Thyroid gland (tissue), 4 donors: ENCODE results near the gene UBE2G1. TPM values are rescaled to one million over a fixed set of nuclear protein-coding genes. Genes with fewer than 3 reads are reported as not detected.

ENCODE experiments used
- DNase-seq, 2 donors: peaks; one replicate each; pipeline ENCODE4 v3.0.0-alpha.2; 2019
- H3K27ac ChIP-seq, 3 donors: fragments of 200-600 bp; sonication (generic); 1 replicate in 2 of 3; 2 replicates in 1 of 3; pipeline ENCODE4 v1.5.1; 2016 to 2019; ENCODE audit warnings: mild to moderate bottlenecking in 1 of 3, moderate library complexity in 1 of 3
- H3K27me3 ChIP-seq: fragments of 200-600 bp; sonication (generic); one replicate; pipeline ENCODE4 v1.5.1; 2019
- H3K36me3 ChIP-seq, 2 donors: fragments of 200-600 bp; sonication (generic); one replicate each; pipeline ENCODE4 v1.5.1; 2016 to 2019
- H3K4me1 ChIP-seq, 2 donors: fragments of 200-600 bp; sonication (generic); one replicate each; pipeline ENCODE4 v1.5.1; 2017 to 2019
- H3K4me3 ChIP-seq, 3 donors: fragments of 200-600 bp; sonication (generic); replicated peaks in 1 of 3; 1 replicate in 2 of 3; 2 replicates in 1 of 3; pipeline ENCODE4 v1.5.1; 2016; ENCODE audit warnings: mild to moderate bottlenecking in 1 of 3
- H3K9me3 ChIP-seq: fragments of 200-600 bp; sonication (generic); one replicate; pipeline ENCODE4 v1.5.1; 2017
- CTCF ChIP-seq, 6 experiments: fragments of 200-600 bp in 3 of 6; fragments of 450-650 bp in 3 of 6; sonication (generic) in 3 of 6; IDR thresholded peaks; one replicate each; pipeline ENCODE4 v1.5.1; 2016 to 2019; ENCODE audit warnings: antibody characterized with exemption in 6 of 6, mild to moderate bottlenecking in 2 of 6, inconsistent platforms in 1 of 6, moderate library complexity in 1 of 6
- POLR2A ChIP-seq, 2 donors: fragments of 450-650 bp; IDR thresholded peaks; one replicate each; pipeline ENCODE4 v1.6.1; 2017; ENCODE audit warnings: antibody characterized with exemption in 2 of 2, mild to moderate bottlenecking in 2 of 2, moderate library complexity in 1 of 2
- WGBS, 2 donors: methylation state at CpG; one replicate each; pipeline ENCODE4 v1.1.5; 2017; 5-methylcytosine and 5-hydroxymethylcytosine counted together
- intact Hi-C: fragments of 100-400 bp; cut with DNase I; formaldehyde crosslinking; loops from one replicate; pipeline ENCODE4 v1.15.1; 2023
- total RNA-seq, 4 donors: library from RNA; depleted of rRNA; stranded (reverse); fragments of >200 nt; gene quantifications; one replicate each; pipeline ENCODE4 v1.2.3, GENCODE V29; 2016

The UBE2G1 gene
- total RNA-seq, 4 donors from 2014 or later = 39.1 to 58.0 (median 49.4) TPM

- TF ChIP-seq CTCF (IDR thresholded peaks at IDR 0.05) (no peak), POLR2A (IDR thresholded peaks at IDR 0.05) (no peak)
- no peaks in the 10 kb centered on the region for H3K9me3 ChIP-seq
- no peak overlapping the region for H3K4me3 ChIP-seq
- 85 to 87% methylated on average over 2 of the region's 2 CpGs for WGBS, 2 donors
- intact Hi-C loops = no loop called here
- no peak overlapping the region for H3K27ac ChIP-seq
- no peaks in the 10 kb centered on the region for H3K27me3 ChIP-seq
- no peaks in the 10 kb centered on the region for H3K36me3 ChIP-seq
- no peak for DNase-seq
- H3K4me1 ChIP-seq = peaks cover 18 to 27% of the 10 kb centered on the region in 2 donors
Observed at GRCh38 chr17:4250887-4251286, 115.6 kb downstream of the UBE2G1 start.

GRCh38 chr17:4249452-4250029 is 116.9 kb downstream of the UBE2G1 start:
- no peak for DNase-seq
- 29 to 34% methylated on average over 4 of the region's 4 CpGs for WGBS, 2 donors
- Histone ChIP-seq H3K9me3 (no peaks in the 10 kb centered on the region), H3K4me3 (no peak overlapping the region), H3K4me1 (peaks cover 18 to 27% of the 10 kb centered on the region in 2 donors), H3K27me3 (no peaks in the 10 kb centered on the region), H3K36me3 (no peaks in the 10 kb centered on the region), H3K27ac (peak overlapping the region in 1 of 3 donors; percentile 36)
- intact Hi-C loops = no loop called here
- TF ChIP-seq CTCF (IDR thresholded peaks at IDR 0.05) (peak in 3 of 6 experiments; percentile 34 to 50 (median 39)), POLR2A (IDR thresholded peaks at IDR 0.05) (no peak)

GRCh38 chr17:4248504-4249277 is 117.8 kb downstream of the UBE2G1 start:
- H3K9me3 ChIP-seq = no peaks in the 10 kb centered on the region
- H3K27me3 ChIP-seq = no peaks in the 10 kb centered on the region
- no peaks in the 10 kb centered on the region for H3K36me3 ChIP-seq
- peak overlapping the region in 1 of 3 donors; percentile 36 for H3K27ac ChIP-seq
- 84 to 92% methylated on average over 7 of the region's 7 CpGs for WGBS, 2 donors
- H3K4me3 ChIP-seq = no peak overlapping the region
- intact Hi-C loops = no loop called here
- peaks cover 18 to 27% of the 10 kb centered on the region in 2 donors for H3K4me1 ChIP-seq
- DNase-seq = no peak
- TF ChIP-seq POLR2A (IDR thresholded peaks at IDR 0.05) = no peak
- TF ChIP-seq CTCF (IDR thresholded peaks at IDR 0.05) = no peak

- Histone ChIP-seq H3K27me3 (no peaks in the 10 kb centered on the region), H3K4me3 (no peak overlapping the region), H3K36me3 (no peaks in the 10 kb centered on the region), H3K27ac (no peak overlapping the region), H3K9me3 (no peaks in the 10 kb centered on the region), H3K4me1 (peaks cover 18 to 27% of the 10 kb centered on the region in 2 donors)
- 80 to 82% methylated on average over 11 of the region's 11 CpGs for WGBS, 2 donors
- no peak for DNase-seq
- TF ChIP-seq POLR2A (IDR thresholded peaks at IDR 0.05) (no peak), CTCF (IDR thresholded peaks at IDR 0.05) (no peak)
- intact Hi-C loops = no loop called here
Observed at GRCh38 chr17:4247971-4248388, 118.5 kb downstream of the UBE2G1 start.

GRCh38 chr17:4247361-4247970 is 119.0 kb downstream of the UBE2G1 start:
- TF ChIP-seq CTCF (IDR thresholded peaks at IDR 0.05) (no peak), POLR2A (IDR thresholded peaks at IDR 0.05) (no peak)
- intact Hi-C loops = no loop called here
- Histone ChIP-seq H3K27me3 (no peaks in the 10 kb centered on the region), H3K36me3 (no peaks in the 10 kb centered on the region), H3K9me3 (no peaks in the 10 kb centered on the region), H3K4me1 (peaks cover 18 to 27% of the 10 kb centered on the region in 2 donors), H3K27ac (no peak overlapping the region), H3K4me3 (no peak overlapping the region)
- WGBS, 2 donors = 60 to 65% methylated on average over 5 of the region's 5 CpGs
- no peak for DNase-seq
